ENCODE measurements around the gene HIBCH. TPM values are rescaled to one million over a fixed set of nuclear protein-coding genes. Genes with fewer than 3 reads are reported as not detected.

HIBCH gene
- total RNA-seq, 1 experiment from 2014 or later = 24.7 TPM

GRCh38 chr2:190165491-190165890 lies 154.1 kb downstream of the HIBCH start:
- Histone ChIP-seq H3K27ac (ENCODE audit: low read depth, low read length) (no peak overlapping the region), H3K9me3 (ENCODE audit: control insufficient read depth in 1 of 2, insufficient read depth in 1 of 2, low read depth in 1 of 2, low read length in 2 of 2) (no peaks in the 10 kb centered on the region), H3K79me2 (ENCODE audit: insufficient read depth, low read length) (no peaks in the 10 kb centered on the region), H3K9me2 (ENCODE audit: insufficient read depth) (no peaks in the 10 kb centered on the region), H3K9ac (ENCODE audit: low read length) (no peak overlapping the region), H4K20me1 (ENCODE audit: insufficient read depth) (no peaks in the 10 kb centered on the region), H3K4me3 (replicated peaks in 1 of 2; ENCODE audit: low read depth in 1 of 2, low read length in 2 of 2) (no peak overlapping the region), H2AFZ (ENCODE audit: low read depth, low read length, poor library complexity, severe bottlenecking) (no peak overlapping the region), H3K27me3 (ENCODE audit: insufficient read depth, low read length) (no peaks in the 10 kb centered on the region), H3K4me1 (ENCODE audit: control insufficient read depth in 1 of 2, insufficient read depth in 2 of 2, low read length in 2 of 2) (no peaks in the 10 kb centered on the region), H3K36me3 (ENCODE audit: control insufficient read depth in 1 of 2, insufficient read depth in 2 of 2, low read length in 2 of 2) (no peaks in the 10 kb centered on the region), H3K4me2 (ENCODE audit: low read length) (no peak overlapping the region)
- intact Hi-C loops (cut with micrococcal nuclease) = no loop called here
- ChIA-PET POLR2A (no interaction called here), RAD21 (ENCODE audit: low non-redundant PET in 1 of 2, low total read pairs in 2 of 2, uncharacterized antibody in 2 of 2, unreplicated experiment in 2 of 2) (no interaction called here), CTCF (no interaction called here)
- DNase-seq (ENCODE audit: low read depth, low spot score) (no peak), ATAC-seq (no peak)
- no TSS peak for BruUV-seq (replicated peaks)
- TF ChIP-seq SP1 (IDR thresholded peaks at IDR 0.05; ENCODE audit: low read depth) (no peak), ZNF274 (IDR thresholded peaks at IDR 0.05; ENCODE audit: low read depth, low read length) (no peak), TCF7L2 (IDR thresholded peaks at IDR 0.05; ENCODE audit: borderline replicate concordance, extremely low read depth, insufficient read depth, insufficient read length) (no peak), POLR2A (IDR thresholded peaks at IDR 0.05; ENCODE audit: borderline replicate concordance, extremely low read depth, insufficient read depth, insufficient read length) (no peak), ELF1 (IDR thresholded peaks at IDR 0.05; ENCODE audit: borderline replicate concordance, low read depth) (no peak), ZBTB33 (IDR thresholded peaks at IDR 0.05; ENCODE audit: extremely low read depth, insufficient replicate concordance, low read length) (no peak), SIN3A (IDR thresholded peaks at IDR 0.05; ENCODE audit: low read depth) (no peak), ZFX (IDR thresholded peaks at IDR 0.05) (no peak), REST (IDR thresholded peaks at IDR 0.05; ENCODE audit: low read depth) (no peak), ATF3 (IDR thresholded peaks at IDR 0.05) (no peak), EZH2phosphoT487 (IDR thresholded peaks at IDR 0.05; ENCODE audit: borderline replicate concordance) (no peak), EZH2 (IDR thresholded peaks at IDR 0.05) (no peak), YY1 (IDR thresholded peaks at IDR 0.05; ENCODE audit: extremely low read depth, insufficient replicate concordance, low read depth, low read length) (no peak), JUND (IDR thresholded peaks at IDR 0.05) (no peak), EGR1 (IDR thresholded peaks at IDR 0.05; ENCODE audit: low read depth) (no peak), CTCF (IDR thresholded peaks at IDR 0.05 in 2 of 3, conservative IDR thresholded peaks at IDR 0.05 in 1 of 3; ENCODE audit: borderline replicate concordance in 1 of 3, insufficient read depth in 1 of 3, low read depth in 2 of 3, low read length in 2 of 3) (no peak), POLR2AphosphoS5 (IDR thresholded peaks at IDR 0.05; ENCODE audit: low read depth, low read length) (no peak), SRF (IDR thresholded peaks at IDR 0.05; ENCODE audit: low read depth) (no peak), RAD21 (IDR thresholded peaks at IDR 0.05; ENCODE audit: low read depth) (no peak), FOSL1 (IDR thresholded peaks at IDR 0.05; ENCODE audit: low read depth) (no peak)

Data from HCT116 (cell line).